Measurements from ENCODE around the gene AUTS2.
A peak's percentile ranks its signal among the peaks of the same experiment; 100 is the strongest.

The AUTS2 gene

GRCh38 chr7:70392877-70393435, 794.7 kb downstream of the AUTS2 start:
- Mint-ChIP-seq H3K36me3 (no peaks in the 10 kb centered on the region), H3K27ac (no peak overlapping the region), H3K27me3 (no peaks in the 10 kb centered on the region), H3K4me1 (no peaks in the 10 kb centered on the region), H3K4me3 (no peak overlapping the region), H3K9me3 (no peaks in the 10 kb centered on the region)
- DNase-seq (no peak), ATAC-seq (replicated peaks) (no peak)

DNA sequence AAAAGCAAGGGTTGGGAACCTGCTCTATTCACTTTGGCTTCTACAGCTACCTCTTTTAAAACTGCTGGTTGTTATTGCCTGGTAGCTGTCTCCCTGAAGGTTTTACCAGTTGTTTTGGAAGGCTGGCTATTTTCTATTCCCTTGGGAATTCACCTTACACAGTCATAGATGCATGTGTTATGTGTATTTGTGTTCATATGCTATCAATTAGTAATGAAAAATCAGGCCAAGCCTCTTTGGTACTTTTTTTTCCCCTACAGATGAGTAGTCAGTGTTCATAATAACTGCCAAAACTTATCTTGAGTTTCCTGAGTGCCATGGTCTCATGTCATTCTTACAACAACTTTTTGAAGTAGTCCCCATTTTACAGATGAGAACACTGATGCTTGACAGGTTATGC, 795.7 kb downstream of the AUTS2 start:
- DNase-seq = no peak
- ATAC-seq (replicated peaks) = no peak
- H3K4me1 Mint-ChIP-seq = no peaks in the 10 kb centered on the region
- H3K9me3 Mint-ChIP-seq = no peaks in the 10 kb centered on the region
- no peak overlapping the region for H3K4me3 Mint-ChIP-seq
- no peaks in the 10 kb centered on the region for H3K27me3 Mint-ChIP-seq
- H3K36me3 Mint-ChIP-seq = no peaks in the 10 kb centered on the region
- H3K27ac Mint-ChIP-seq = no peak overlapping the region

DNA sequence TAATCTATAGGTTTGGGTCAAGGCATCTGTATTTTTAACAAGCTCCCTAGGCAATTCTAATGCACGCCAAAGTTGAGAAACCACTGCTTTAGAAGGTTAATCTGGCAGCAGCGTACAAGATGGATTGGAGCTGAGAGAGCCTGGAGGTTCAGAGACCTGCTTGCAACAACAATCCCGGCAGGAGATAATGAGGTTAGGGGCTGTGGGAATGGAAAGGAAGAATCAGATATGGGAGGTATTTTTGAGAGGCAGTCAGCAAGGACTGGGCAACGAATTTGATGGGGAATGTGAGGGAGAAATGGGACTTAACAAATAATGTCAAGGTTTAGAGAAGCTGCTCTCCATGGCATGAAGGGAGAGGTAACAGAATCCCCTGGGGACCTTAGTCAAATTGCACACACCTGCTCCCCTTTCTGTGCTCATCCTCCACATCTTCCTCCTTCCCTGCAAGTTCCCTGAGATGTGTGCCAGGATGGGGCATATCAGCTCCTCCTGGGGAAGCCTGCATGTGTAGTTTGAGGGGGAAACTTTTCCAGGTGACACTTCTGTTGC, 802.6 kb downstream of the AUTS2 start:
- H3K36me3 Mint-ChIP-seq = no peaks in the 10 kb centered on the region
- H3K27ac Mint-ChIP-seq = no peak overlapping the region
- peaks cover 16 to 26% of the 10 kb centered on the region in 2 donors for H3K4me1 Mint-ChIP-seq
- no peaks in the 10 kb centered on the region for H3K27me3 Mint-ChIP-seq
- no peaks in the 10 kb centered on the region for H3K9me3 Mint-ChIP-seq
- DNase-seq = no peak
- no peak for ATAC-seq (replicated peaks)
- no peak overlapping the region for H3K4me3 Mint-ChIP-seq

GRCh38 chr7:70402069-70402468, 803.8 kb downstream of the AUTS2 start:
- ATAC-seq (replicated peaks) = no peak
- Mint-ChIP-seq H3K4me1 (peaks cover 25 to 38% of the 10 kb centered on the region in 2 donors), H3K9me3 (no peaks in the 10 kb centered on the region), H3K4me3 (no peak overlapping the region), H3K36me3 (no peaks in the 10 kb centered on the region), H3K27ac (no peak overlapping the region), H3K27me3 (no peaks in the 10 kb centered on the region)
- no peak for DNase-seq

GRCh38 chr7:70405241-70405640, 807.0 kb downstream of the AUTS2 start:
- H3K27me3 Mint-ChIP-seq = no peaks in the 10 kb centered on the region
- H3K4me3 Mint-ChIP-seq = no peak overlapping the region
- H3K9me3 Mint-ChIP-seq = no peaks in the 10 kb centered on the region
- H3K4me1 Mint-ChIP-seq = peaks cover 38 to 66% of the 10 kb centered on the region in 2 donors
- DNase-seq (no peak), ATAC-seq (replicated peaks) (no peak)
- H3K27ac Mint-ChIP-seq = no peak overlapping the region
- H3K36me3 Mint-ChIP-seq = no peaks in the 10 kb centered on the region

GRCh38 chr7:70406186-70406949, 808.1 kb downstream of the AUTS2 start:
- Mint-ChIP-seq H3K4me3 (no peak overlapping the region), H3K27ac (peak overlapping the region; percentile 62), H3K9me3 (no peaks in the 10 kb centered on the region), H3K27me3 (no peaks in the 10 kb centered on the region), H3K4me1 (peaks cover 28 to 66% of the 10 kb centered on the region in 2 donors), H3K36me3 (no peaks in the 10 kb centered on the region)
- ATAC-seq (replicated peaks) (peak in 1 of 2 donors; percentile 36), DNase-seq (no peak)

DNA sequence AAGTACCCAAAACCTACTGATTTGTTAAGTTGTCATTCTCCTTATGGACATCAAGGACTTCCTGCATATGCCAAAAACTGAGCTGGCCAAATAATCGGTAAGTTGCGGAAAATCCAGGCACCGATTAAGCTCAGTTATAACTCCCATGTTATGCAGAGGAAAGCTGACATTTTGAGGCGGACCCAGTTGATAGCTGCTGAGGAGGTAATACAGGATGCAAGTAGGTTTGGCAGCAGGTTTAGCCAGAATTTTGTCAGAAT, 808.6 kb downstream of the AUTS2 start:
- Mint-ChIP-seq H3K27ac (no peak overlapping the region), H3K4me3 (no peak overlapping the region), H3K4me1 (peaks cover 27 to 63% of the 10 kb centered on the region in 2 donors), H3K27me3 (no peaks in the 10 kb centered on the region), H3K9me3 (no peaks in the 10 kb centered on the region), H3K36me3 (no peaks in the 10 kb centered on the region)
- DNase-seq = no peak
- no peak for ATAC-seq (replicated peaks)

GRCh38 chr7:70408477-70408876, 810.2 kb downstream of the AUTS2 start:
- Mint-ChIP-seq H3K4me3 (no peak overlapping the region), H3K27me3 (no peaks in the 10 kb centered on the region), H3K9me3 (no peaks in the 10 kb centered on the region), H3K27ac (no peak overlapping the region), H3K4me1 (peaks cover 27 to 63% of the 10 kb centered on the region in 2 donors), H3K36me3 (no peaks in the 10 kb centered on the region)
- ATAC-seq (replicated peaks) = peak; percentile 19 to 36
- DNase-seq = no peak

GRCh38 chr7:70408891-70409290, 810.6 kb downstream of the AUTS2 start:
- Mint-ChIP-seq H3K9me3 (no peaks in the 10 kb centered on the region), H3K27ac (no peak overlapping the region), H3K4me3 (no peak overlapping the region), H3K36me3 (no peaks in the 10 kb centered on the region), H3K27me3 (no peaks in the 10 kb centered on the region), H3K4me1 (peaks cover 27 to 63% of the 10 kb centered on the region in 2 donors)
- no peak for ATAC-seq (replicated peaks)
- DNase-seq = no peak

DNA sequence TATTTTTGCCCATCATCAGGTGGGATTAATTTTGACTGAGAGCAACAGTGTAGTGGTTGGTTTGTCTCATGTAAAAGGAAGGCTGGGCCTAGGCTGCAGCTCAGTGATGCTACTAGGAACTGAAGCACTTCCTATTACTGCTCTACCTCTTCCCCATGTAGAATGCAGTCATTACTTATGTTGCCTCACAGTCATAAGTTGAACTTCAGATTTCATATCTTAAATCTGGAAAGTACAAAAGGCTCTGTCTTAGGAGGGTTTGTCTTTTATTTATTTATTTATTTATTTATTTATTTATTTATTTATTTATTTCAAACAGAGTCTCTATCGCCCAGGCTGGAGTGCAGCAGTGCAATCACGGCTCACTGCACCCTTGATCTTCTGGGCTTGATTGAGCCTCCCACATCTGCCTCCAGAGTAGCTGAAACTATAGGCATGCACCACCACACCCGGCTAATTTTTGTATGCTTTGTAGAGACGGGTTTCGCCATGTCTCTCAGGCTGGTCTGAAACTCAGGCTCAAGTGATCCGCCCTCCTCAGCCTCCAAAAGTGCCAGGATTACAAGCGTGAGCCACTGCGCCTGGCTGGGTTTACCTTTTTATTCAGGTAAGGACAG, 812.0 kb downstream of the AUTS2 start:
- Mint-ChIP-seq H3K9me3 (no peaks in the 10 kb centered on the region), H3K4me3 (no peak overlapping the region), H3K4me1 (peaks cover 34 to 74% of the 10 kb centered on the region in 2 donors), H3K36me3 (no peaks in the 10 kb centered on the region), H3K27ac (no peak overlapping the region), H3K27me3 (no peaks in the 10 kb centered on the region)
- ATAC-seq (replicated peaks) = peak; percentile 88 to 92
- DNase-seq = no peak

DNA sequence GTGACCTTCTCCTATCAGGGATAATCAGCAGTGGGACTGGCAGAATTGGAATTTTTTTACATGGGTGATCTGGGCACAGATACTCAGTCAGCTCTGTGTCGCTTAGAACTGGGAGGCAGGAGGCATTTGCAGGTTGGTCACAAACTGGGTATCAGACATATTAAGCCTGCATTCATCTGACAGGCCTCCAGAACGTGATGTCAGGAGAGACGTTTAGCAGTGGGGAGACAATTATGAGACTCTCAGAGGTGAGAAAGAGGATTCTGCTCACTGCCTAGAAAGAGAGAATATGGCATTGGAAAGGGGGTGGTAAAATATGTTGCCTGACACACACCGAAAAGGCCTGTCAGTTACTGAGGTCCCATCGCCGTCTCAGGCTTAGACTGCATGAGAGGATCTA, 816.1 kb downstream of the AUTS2 start:
- ATAC-seq (replicated peaks) = no peak
- H3K9me3 Mint-ChIP-seq = no peaks in the 10 kb centered on the region
- no peak overlapping the region for H3K27ac Mint-ChIP-seq

GRCh38 chr7:70415179-70415972, 817.1 kb downstream of the AUTS2 start:
- Mint-ChIP-seq H3K27me3 (no peaks in the 10 kb centered on the region), H3K4me3 (peak overlapping the region in 1 of 2 donors; percentile 14), H3K4me1 (peaks cover 21 to 42% of the 10 kb centered on the region in 2 donors), H3K9me3 (no peaks in the 10 kb centered on the region), H3K27ac (peak overlapping the region; percentile 39), H3K36me3 (no peaks in the 10 kb centered on the region)
- peak; percentile 75 to 81 for ATAC-seq (replicated peaks)
- peak; percentile 16 for DNase-seq

More for the DNA sequence above, 816.1 kb downstream of the AUTS2 start:
- no peak for DNase-seq
- no peaks in the 10 kb centered on the region for H3K27me3 Mint-ChIP-seq
- no peaks in the 10 kb centered on the region for H3K36me3 Mint-ChIP-seq
- no peak overlapping the region for H3K4me3 Mint-ChIP-seq
- peaks cover 23 to 52% of the 10 kb centered on the region in 2 donors for H3K4me1 Mint-ChIP-seq

DNA sequence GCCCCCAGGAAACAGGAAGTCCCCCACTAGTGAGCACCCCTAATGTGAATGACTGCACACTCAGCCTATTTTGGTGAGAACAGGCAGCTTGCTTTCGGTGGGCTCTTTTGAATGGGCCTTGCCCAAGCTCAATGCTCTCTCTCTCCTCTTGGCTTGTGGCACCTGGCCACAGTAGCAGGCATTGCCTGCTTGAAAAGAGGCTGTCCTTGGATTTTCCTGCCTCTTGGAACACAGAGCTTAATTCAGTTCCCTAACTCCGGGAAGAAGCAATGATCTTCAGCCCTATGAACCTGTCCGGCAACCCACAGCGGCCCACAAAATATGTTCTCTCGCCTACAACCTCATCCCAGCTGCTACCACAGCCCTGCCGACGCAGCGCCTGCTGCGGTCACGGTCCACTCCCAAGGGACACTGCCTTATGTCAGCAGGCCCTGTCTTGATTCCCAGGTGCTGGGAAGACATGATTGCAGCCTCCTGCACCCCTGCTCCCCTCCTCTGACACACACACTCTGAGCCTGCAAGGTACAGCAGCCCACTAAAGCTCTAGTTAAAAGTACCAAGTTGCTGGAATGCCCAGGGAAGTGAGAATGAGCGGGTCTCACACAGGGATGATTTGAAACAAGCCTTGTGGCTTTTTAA, 818.2 kb downstream of the AUTS2 start:
- no peaks in the 10 kb centered on the region for H3K9me3 Mint-ChIP-seq
- ATAC-seq (replicated peaks) = peak; percentile 58 to 60
- peaks cover 21 to 32% of the 10 kb centered on the region in 2 donors for H3K4me1 Mint-ChIP-seq
- DNase-seq = peak; percentile 39
- peak overlapping the region; percentile 6 for H3K27ac Mint-ChIP-seq
- H3K27me3 Mint-ChIP-seq = no peaks in the 10 kb centered on the region
- no peaks in the 10 kb centered on the region for H3K36me3 Mint-ChIP-seq
- peak overlapping the region; percentile 23 to 42 for H3K4me3 Mint-ChIP-seq
